Panc1 (cell line): ENCODE results near the gene CEACAM21. TPM values are rescaled to one million over a fixed set of nuclear protein-coding genes. Genes with fewer than 3 reads are reported as not detected.

ENCODE experiments used
- ATAC-seq: fragments of 200-7000 bp; cut with Tn5 transposase; 2 replicates; pipeline ENCODE4 v1.9.1; 2020; ENCODE audit warnings: mild to moderate bottlenecking, moderate library complexity
- BruUV-seq: library from RNA; stranded (reverse); fragments of 400-500 nt; replicated peaks from 2 replicates; lab custom pipeline; 2021; lab: Mats Ljungman, UMichigan
- CTCF ChIA-PET: fragments of 300-600 bp; sonication (Branson Sonifier 250); formaldehyde crosslinking; loops from one replicate; lab custom pipeline; 2022; ENCODE audit warnings: antibody characterized with exemption; lab: Charles Lee
- POLR2A ChIA-PET: fragments of 300-600 bp; sonication (Branson Sonifier 250); formaldehyde crosslinking; loops from one replicate; lab custom pipeline; 2022; ENCODE audit warnings: antibody characterized with exemption; lab: Charles Lee
- DNase-seq: peaks from one replicate; pipeline ENCODE4 v3.0.0-alpha.2; 2010; ENCODE audit warnings: low read depth, low spot score
- H3K27ac ChIP-seq: 2 replicates; pipeline ENCODE4 v1.5.1; 2011; ENCODE audit warnings: mild to moderate bottlenecking, low read length, inconsistent platforms
- H3K27me3 ChIP-seq: fragments of 200-500 bp; sonication (Bioruptor generic); 2 replicates; pipeline ENCODE4 v1.6.0; 2014; ENCODE audit warnings: low read length, inconsistent platforms; ENCODE audit not compliant: control insufficient read depth, insufficient read depth
- H3K36me3 ChIP-seq: fragments of 200-500 bp; sonication (Bioruptor generic); 2 replicates; pipeline ENCODE4 v1.5.1; 2014; ENCODE audit warnings: inconsistent platforms, mild to moderate bottlenecking, low read length, moderate library complexity; ENCODE audit not compliant: control insufficient read depth, insufficient read depth
- H3K4me1 ChIP-seq: 2 replicates; pipeline ENCODE4 v1.5.1; 2011; ENCODE audit warnings: inconsistent platforms, mild to moderate bottlenecking, low read length, moderate library complexity; ENCODE audit not compliant: control insufficient read depth, insufficient read depth
- H3K4me3 ChIP-seq, 2 experiments: 2 replicates each; pipeline ENCODE4 v1.5.1; 2011 to 2012; ENCODE audit warnings: low read depth in 2 of 2, low read length in 2 of 2, mild to moderate bottlenecking in 2 of 2, inconsistent platforms in 1 of 2, moderate library complexity in 1 of 2
- H3K9me3 ChIP-seq: fragments of 200-500 bp; sonication (Bioruptor generic); 2 replicates; pipeline ENCODE4 v1.5.1; 2014; ENCODE audit warnings: low read depth, mild to moderate bottlenecking, inconsistent platforms, low read length, moderate library complexity; ENCODE audit not compliant: control insufficient read depth, insufficient read depth
- CTCF ChIP-seq: fragments of 450-650 bp; IDR thresholded peaks from 2 replicates; pipeline ENCODE4 v1.5.1; 2017; ENCODE audit warnings: mild to moderate bottlenecking
- POLR2AphosphoS5 ChIP-seq: IDR thresholded peaks from 2 replicates; pipeline ENCODE4 v1.6.1; 2012; ENCODE audit warnings: mild to moderate bottlenecking, low read depth, low read length, moderate library complexity
- REST ChIP-seq, 2 experiments: IDR thresholded peaks; 2 replicates each; pipeline ENCODE4 v1.6.1; 2011 to 2012; ENCODE audit warnings: low read depth in 2 of 2, control low read depth in 1 of 2, low read length in 1 of 2, mild to moderate bottlenecking in 1 of 2, moderate library complexity in 1 of 2; ENCODE audit not compliant: insufficient read depth in 1 of 2
- SIN3A ChIP-seq: IDR thresholded peaks from 2 replicates; pipeline ENCODE4 v1.6.1; 2012; ENCODE audit warnings: low read depth, mild to moderate bottlenecking, low read length, moderate library complexity, borderline replicate concordance; ENCODE audit not compliant: insufficient read depth
- TCF7L2 ChIP-seq: IDR thresholded peaks from 2 replicates; pipeline ENCODE4 v1.6.1; 2011; ENCODE audit warnings: mild to moderate bottlenecking, low read depth, low read length, inconsistent platforms
- in situ Hi-C: cut with HindIII; loops from 2 replicates; pipeline ENCODE4 v1.10.0; 2016; ENCODE audit warnings: low sequenced_read_pairs, low pct_unique_long_range_greater_than_20kb
- intact Hi-C: fragments of 100-400 bp; cut with micrococcal nuclease; formaldehyde crosslinking; loops from one replicate; pipeline ENCODE4 v1.10.0; 2022; ENCODE audit not compliant: unreplicated experiment
- total RNA-seq: library from RNA; stranded (reverse); gene quantifications from one replicate; pipeline ENCODE4 v1.2.1, GENCODE V29; 2021; ENCODE audit not compliant: unreplicated experiment

Gene CEACAM21
- total RNA-seq, 1 experiment from 2014 or later: not detected

- ChIA-PET POLR2A (no interaction called here), CTCF (no interaction called here)
- intact Hi-C loops: no loop called here
- Histone ChIP-seq H3K36me3 (no peaks in the 10 kb centered on the region), H3K4me3 (no peak overlapping the region), H3K27me3 (no peaks in the 10 kb centered on the region; the same call in 1 of the 2 replicates), H3K4me1 (no peaks in the 10 kb centered on the region), H3K27ac (no peak overlapping the region), H3K9me3 (no peaks in the 10 kb centered on the region)
- ATAC-seq: no peak
- BruUV-seq: no TSS peak
- no peak for TF ChIP-seq POLR2AphosphoS5
- no peak for TF ChIP-seq SIN3A
- no peak for TF ChIP-seq TCF7L2
- TF ChIP-seq REST (IDR thresholded peaks at IDR 0.05; ENCODE audit: insufficient read depth in 1 of 2, low read depth in 2 of 2, low read length in 1 of 2): no peak
- TF ChIP-seq CTCF: no peak
- in situ Hi-C loops: no loop called here
- DNase-seq: no peak
Measured at GRCh38 chr19:41604831-41605230, 28.9 kb downstream of the CEACAM21 start.

- no peak overlapping the region for H3K27ac ChIP-seq
- H3K4me1 ChIP-seq: no peaks in the 10 kb centered on the region
- H3K9me3 ChIP-seq: no peaks in the 10 kb centered on the region
- H3K36me3 ChIP-seq: no peaks in the 10 kb centered on the region
- ChIA-PET POLR2A (no interaction called here), CTCF (no interaction called here)
- intact Hi-C loops: no loop called here
- DNase-seq (no peak), ATAC-seq (no peak)
- no peak overlapping the region for H3K4me3 ChIP-seq
- TF ChIP-seq REST (IDR thresholded peaks at IDR 0.05; ENCODE audit: insufficient read depth in 1 of 2, low read depth in 2 of 2, low read length in 1 of 2) (no peak), CTCF (no peak)
- no peaks in the 10 kb centered on the region; the same call in 1 of the 2 replicates for H3K27me3 ChIP-seq
- in situ Hi-C loops: no loop called here
- BruUV-seq: no TSS peak
Measured at GRCh38 chr19:41606215-41606837, 30.4 kb downstream of the CEACAM21 start.
